HepG2 (cell line): ENCODE data around the gene UNC5CL. TPM values are rescaled to one million over a fixed set of nuclear protein-coding genes. Genes with fewer than 3 reads are reported as not detected.

Experiments
- ATAC-seq: fragments of 200-7000 bp; cut with Tn5 transposase; 3 replicates; pipeline ENCODE4 v1.9.1; 2020; ENCODE audit warnings: mild to moderate bottlenecking, moderate library complexity
- BruUV-seq: library from RNA; stranded (reverse); fragments of 400-500 nt; replicated peaks from 2 replicates; lab custom pipeline; 2021; lab: Mats Ljungman, UMichigan
- CTCF ChIA-PET: fragments of 300-600 bp; formaldehyde crosslinking; extraction: SDS; loops from one replicate; lab custom pipeline; 2021; ENCODE audit warnings: low total read pairs, inconsistent platforms, low intra/inter-chr PET ratio; lab: Yijun Ruan, JAX
- POLR2A ChIA-PET: fragments of 350-600 bp; sonication (Branson Sonifier 250); formaldehyde crosslinking; loops from one replicate; lab custom pipeline; 2020; ENCODE audit warnings: antibody characterized with exemption, inconsistent platforms; lab: Yijun Ruan, JAX
- DNase-seq: peaks from one replicate; pipeline ENCODE4 v3.0.0-alpha.2; 2015; ENCODE audit warnings: low spot score
- FAIRE-seq: peaks from 3 replicates; lab custom pipeline; 2011; peaks lifted over from hg19 to GRCh38; lab: Jason Lieb, UNC
- H2AFZ ChIP-seq: one replicate; pipeline ENCODE4 v1.6.1; 2011; ENCODE audit warnings: low read length, inconsistent platforms
- H3K27ac ChIP-seq: fragments of 300-600 bp; 3 replicates; pipeline ENCODE4 v1.8.0; 2011; ENCODE audit warnings: mixed run types, mild to moderate bottlenecking, mixed read lengths, low read length, inconsistent platforms; ENCODE audit not compliant: insufficient read depth; ENCODE audit errors: extremely low read length
- H3K27me3 ChIP-seq, 2 experiments: fragments of 200-600 bp in 1 of 2; 2 replicates in 1 of 2; 3 replicates in 1 of 2; pipeline versions ENCODE4 v1.6.0 to v1.8.0; 2011; ENCODE audit warnings: low read length in 2 of 2, mild to moderate bottlenecking in 2 of 2, moderate library complexity in 2 of 2, inconsistent platforms in 1 of 2; ENCODE audit not compliant: insufficient read depth in 2 of 2, control insufficient read depth in 1 of 2
- H3K36me3 ChIP-seq, 2 experiments: fragments of 200-600 bp in 1 of 2; replicated peaks in 1 of 2; 2 replicates in 1 of 2; 3 replicates in 1 of 2; pipeline versions ENCODE4 v1.5.1 to v1.8.0; 2011; ENCODE audit warnings: low read length in 2 of 2, inconsistent platforms in 1 of 2; ENCODE audit not compliant: insufficient read depth in 2 of 2, control insufficient read depth in 1 of 2
- H3K4me1 ChIP-seq: 2 replicates; pipeline ENCODE4 v1.5.1; 2012; ENCODE audit warnings: low read length, inconsistent platforms; ENCODE audit not compliant: insufficient read depth
- H3K4me2 ChIP-seq: 2 replicates; pipeline ENCODE4 v1.6.0; 2011; ENCODE audit warnings: low read depth, low read length, inconsistent platforms
- H3K4me3 ChIP-seq, 3 experiments: fragments of 200-600 bp in 1 of 3; sonication (generic), shearing (Covaris generic) in 1 of 3; replicated peaks in 1 of 3; 2 replicates each; pipeline ENCODE4 v1.5.1; 2011 to 2016; ENCODE audit warnings: low read length in 3 of 3, inconsistent platforms in 2 of 3, low read depth in 2 of 3, mild to moderate bottlenecking in 2 of 3, control low read depth in 1 of 3, mixed read lengths in 1 of 3; ENCODE audit not compliant: insufficient read depth in 1 of 3
- H3K79me2 ChIP-seq: one replicate; pipeline ENCODE4 v1.6.1; 2011; ENCODE audit warnings: low read length, inconsistent platforms; ENCODE audit not compliant: insufficient read depth
- H3K9ac ChIP-seq: 2 replicates; pipeline ENCODE4 v1.6.0; 2011; ENCODE audit warnings: mild to moderate bottlenecking, low read depth, low read length, inconsistent platforms; ENCODE audit not compliant: insufficient read depth
- H3K9me3 ChIP-seq: 2 replicates; pipeline ENCODE4 v1.5.1; 2012; ENCODE audit warnings: mild to moderate bottlenecking, low read length
- H4K20me1 ChIP-seq: 2 replicates; pipeline ENCODE4 v1.6.0; 2011; ENCODE audit warnings: inconsistent platforms, mild to moderate bottlenecking, low read length, moderate library complexity; ENCODE audit not compliant: insufficient read depth
- BATF2 ChIP-seq: sonication (generic); formaldehyde crosslinking; IDR thresholded peaks from 2 replicates; pipeline ENCODE4 v1.8.0; 2022; ENCODE audit warnings: mild to moderate bottlenecking, missing genetic modification reagents, moderate library complexity
- ELF4 ChIP-seq: sonication (generic); formaldehyde crosslinking; IDR thresholded peaks from 2 replicates; pipeline ENCODE4 v1.5.0; 2020; ENCODE audit warnings: missing genetic modification reagents, mild to moderate bottlenecking, moderate library complexity, borderline replicate concordance
- NFE2 ChIP-seq: sonication (generic); formaldehyde crosslinking; IDR thresholded peaks from 2 replicates; pipeline ENCODE4 v1.4.0; 2020; ENCODE audit warnings: missing genetic modification reagents
- RFX1 ChIP-seq: fragments of 450-650 bp; IDR thresholded peaks from 2 replicates; pipeline ENCODE4 v1.6.1; 2017
- TCF7 ChIP-seq: sonication (generic); IDR thresholded peaks from 2 replicates; pipeline ENCODE4 v1.6.1; 2016; ENCODE audit warnings: antibody characterized with exemption, low read depth
- WIZ ChIP-seq: sonication (generic); formaldehyde crosslinking; IDR thresholded peaks from 2 replicates; pipeline ENCODE4 v1.5.1; 2020; ENCODE audit warnings: mild to moderate bottlenecking, missing genetic modification reagents
- ZBTB33 ChIP-seq: sonication (generic); formaldehyde crosslinking; IDR thresholded peaks from 2 replicates; pipeline ENCODE4 v1.4.0; 2020; ENCODE audit warnings: missing genetic modification reagents
- ZNF687 ChIP-seq: sonication (generic); formaldehyde crosslinking; IDR thresholded peaks from 2 replicates; pipeline ENCODE4 v1.5.1; 2020; ENCODE audit warnings: mild to moderate bottlenecking, missing genetic modification reagents, moderate library complexity
- WGBS: methylation state at CpG from one replicate; pipeline ENCODE4 v1.1.6; 2017; ENCODE audit warnings: low lambda C conversion rate; 5-methylcytosine and 5-hydroxymethylcytosine counted together
- in situ Hi-C: cut with HindIII; loops from 2 replicates; pipeline ENCODE4 v1.10.0; 2017; ENCODE audit warnings: low pct_unique_long_range_greater_than_20kb; ENCODE audit not compliant: extremely low pct_ligation_motif_present
- intact Hi-C: fragments of 100-400 bp; cut with micrococcal nuclease; formaldehyde crosslinking; loops from one replicate; pipeline ENCODE4 v1.10.0; 2022; ENCODE audit not compliant: unreplicated experiment
- polyA plus RNA-seq, 8 experiments: library from polyadenylated mRNA; depleted of rRNA in 3 of 8; stranded (reverse) in 7 of 8; unstranded in 1 of 8; fragments of >200 nt; fragmentation: Illumina TruSeq in 4 of 8; extraction: Trizol in 4 of 8; gene quantifications; 2 replicates each; pipeline versions ENCODE4 v1.2.1 to v1.2.3, GENCODE V29; 2011 to 2016; ENCODE audit warnings: low read depth in 4 of 8, missing spikeins in 1 of 8, mixed read lengths in 1 of 8; ENCODE audit not compliant: insufficient read depth in 1 of 8
- total RNA-seq, 5 experiments: library from RNA; depleted of rRNA; stranded (reverse); fragments of >200 nt; fragmentation: Illumina TruSeq; extraction: Trizol; gene quantifications; 2 replicates each; pipeline ENCODE4 v1.2.3, GENCODE V29; 2016; ENCODE audit warnings: low read depth in 1 of 5

The UNC5CL gene
- total and polyA plus RNA-seq, 2 of the 13 experiments (the other 11 are each of a cell fraction or from before 2014, with no cell fraction given), result 2.4 to 2.5 TPM

DNA sequence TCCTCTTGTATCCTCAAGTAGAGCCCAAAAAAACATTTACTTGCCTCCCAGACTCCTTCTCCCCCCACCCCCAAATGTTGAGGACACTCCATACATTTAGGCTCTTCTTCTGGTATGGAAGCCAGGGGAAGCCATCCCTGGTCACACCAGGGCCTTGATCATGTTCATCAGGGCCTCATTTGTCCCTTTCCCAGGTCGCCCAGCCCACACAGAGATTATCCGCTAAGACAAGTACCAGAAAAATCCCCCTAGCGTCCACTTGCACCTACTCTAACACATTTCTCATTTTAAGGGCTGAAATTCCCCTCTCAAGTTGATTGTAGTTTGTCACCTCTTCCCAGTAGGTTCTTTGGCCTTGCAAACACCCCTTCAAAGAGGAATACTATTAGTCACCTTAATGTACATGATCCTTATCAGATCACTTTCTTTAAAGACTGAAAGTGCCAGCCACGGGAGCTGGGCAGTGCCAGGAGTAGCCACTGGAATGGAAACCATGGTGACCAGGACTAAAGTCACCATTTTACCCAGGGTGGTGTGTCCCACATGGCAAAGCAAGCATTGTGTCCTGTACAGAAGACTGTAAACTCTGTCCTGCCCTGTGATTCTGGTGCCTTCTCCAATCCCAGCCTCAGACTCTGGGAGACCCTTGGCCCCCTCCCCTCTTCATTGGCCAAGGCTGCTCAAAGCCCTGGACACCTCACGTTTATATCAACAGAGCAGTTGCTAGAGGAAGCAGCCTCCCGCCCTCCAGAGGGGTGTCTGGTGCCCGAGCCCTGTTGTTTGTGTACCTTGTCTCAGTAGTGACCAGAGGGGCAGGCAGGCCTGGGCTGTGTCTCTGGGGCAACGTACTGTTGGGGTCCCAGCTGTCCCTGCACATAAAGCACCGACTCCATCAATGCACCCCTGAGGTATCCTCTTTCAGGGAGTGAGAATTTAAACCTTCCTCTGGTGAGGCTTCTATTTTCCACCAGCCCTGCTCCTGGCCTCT is 9.0 kb upstream of the UNC5CL start:
- Histone ChIP-seq H3K9me3 (no peaks in the 10 kb centered on the region), H3K4me1 (peaks cover 50% of the 10 kb centered on the region), H3K27me3 (no peaks in the 10 kb centered on the region), H3K9ac (no peak overlapping the region), H3K27ac (peak overlapping the region; percentile 14), H4K20me1 (no peaks in the 10 kb centered on the region), H2AFZ (no peak overlapping the region), H3K79me2 (no peaks in the 10 kb centered on the region), H3K4me2 (no peak overlapping the region), H3K4me3 (no peak overlapping the region), H3K36me3 (peaks cover 0 to 4% of the 10 kb centered on the region in 2 experiments; a peak in 1 of 5 replicates)
- ChIA-PET POLR2A (interaction anchor here (1.7 to 3.7 kb wide), 5 partner anchors 7 to 25 kb away, joined by 8 to 18 read pairs (median 10); partner anchors contain the start of genes NFYA and OARD1), CTCF (no interaction called here)
- BruUV-seq, result no TSS peak
- 79% methylated on average over 6 of the region's 9 CpGs for WGBS
- ATAC-seq, result peak; percentile 25
- no peak for DNase-seq
- TF ChIP-seq RFX1 (peak; percentile 42; the same call in 1 of the 2 replicates), WIZ (CRISPR knock-in tag) (no peak), ZNF687 (peak; percentile 41; the same call in 1 of the 2 replicates), NFE2 (CRISPR knock-in tag) (no peak), TCF7 (peak; percentile 28; the same call in 1 of the 2 replicates), ELF4 (CRISPR knock-in tag) (no peak), BATF2 (CRISPR knock-in tag) (no peak), ZBTB33 (CRISPR knock-in tag) (peak; percentile 58; the same call in 1 of the 2 replicates)
- in situ Hi-C loops (loop anchor here (25.0 kb wide), 1 partner anchor 711 kb away; no protein-coding TSS in a partner anchor), intact Hi-C loops (no loop called here)
- FAIRE-seq, result no peak
